Thyroid gland (tissue), 4 donors: ENCODE results near the gene LIMCH1. TPM values are rescaled to one million over a fixed set of nuclear protein-coding genes. Genes with fewer than 3 reads are reported as not detected.

Experiments used
- DNase-seq, 2 donors: peaks; one replicate each; pipeline ENCODE4 v3.0.0-alpha.2; 2019
- H3K27ac ChIP-seq, 3 donors: fragments of 200-600 bp; sonication (generic); 1 replicate in 2 of 3; 2 replicates in 1 of 3; pipeline ENCODE4 v1.5.1; 2016 to 2019; ENCODE audit warnings: mild to moderate bottlenecking in 1 of 3, moderate library complexity in 1 of 3
- H3K27me3 ChIP-seq: fragments of 200-600 bp; sonication (generic); one replicate; pipeline ENCODE4 v1.5.1; 2019
- H3K36me3 ChIP-seq, 2 donors: fragments of 200-600 bp; sonication (generic); one replicate each; pipeline ENCODE4 v1.5.1; 2016 to 2019
- H3K4me1 ChIP-seq, 2 donors: fragments of 200-600 bp; sonication (generic); one replicate each; pipeline ENCODE4 v1.5.1; 2017 to 2019
- H3K4me3 ChIP-seq, 3 donors: fragments of 200-600 bp; sonication (generic); replicated peaks in 1 of 3; 1 replicate in 2 of 3; 2 replicates in 1 of 3; pipeline ENCODE4 v1.5.1; 2016; ENCODE audit warnings: mild to moderate bottlenecking in 1 of 3
- H3K9me3 ChIP-seq: fragments of 200-600 bp; sonication (generic); one replicate; pipeline ENCODE4 v1.5.1; 2017
- POLR2A ChIP-seq, 2 donors: fragments of 450-650 bp; IDR thresholded peaks; one replicate each; pipeline ENCODE4 v1.6.1; 2017; ENCODE audit warnings: antibody characterized with exemption in 2 of 2, mild to moderate bottlenecking in 2 of 2, moderate library complexity in 1 of 2
- WGBS, 2 donors: methylation state at CpG; one replicate each; pipeline ENCODE4 v1.1.5; 2017; 5-methylcytosine and 5-hydroxymethylcytosine counted together
- intact Hi-C: fragments of 100-400 bp; cut with DNase I; formaldehyde crosslinking; loops from one replicate; pipeline ENCODE4 v1.15.1; 2023
- total RNA-seq, 4 donors: library from RNA; depleted of rRNA; stranded (reverse); fragments of >200 nt; gene quantifications; one replicate each; pipeline ENCODE4 v1.2.3, GENCODE V29; 2016
- TF ChIP-seq, protein P1 (sequence below), 6 experiments: fragments of 200-600 bp in 3 of 6; fragments of 450-650 bp in 3 of 6; sonication (generic) in 3 of 6; IDR thresholded peaks; one replicate each; pipeline ENCODE4 v1.5.1; 2016 to 2019; ENCODE audit warnings: antibody characterized with exemption in 6 of 6, mild to moderate bottlenecking in 2 of 6, inconsistent platforms in 1 of 6, moderate library complexity in 1 of 6

The LIMCH1 gene
- total RNA-seq, 4 donors from 2014 or later, result 136 to 267 (median 156) TPM

DNA sequence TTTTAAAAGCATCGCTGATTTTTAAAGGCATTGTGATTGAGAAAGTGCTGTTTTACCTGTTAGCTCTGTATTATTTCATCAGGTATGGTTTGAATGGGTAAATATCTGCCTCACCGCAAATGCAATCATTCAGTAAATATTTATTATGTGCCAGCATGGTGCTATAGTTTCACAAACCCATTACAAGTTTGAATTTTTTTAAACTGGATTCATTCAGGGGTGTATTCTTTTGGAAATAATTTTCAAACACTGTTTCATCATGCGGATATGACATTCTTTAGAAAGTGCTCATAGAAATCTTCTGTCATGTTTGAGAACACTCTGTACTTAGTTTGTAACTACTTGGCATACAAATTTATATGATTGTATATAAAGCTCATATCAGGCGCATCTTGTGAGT, 37.2 kb downstream of the LIMCH1 start:
- peaks cover 0 to 21% of the 10 kb centered on the region in 2 donors for H3K4me1 ChIP-seq
- H3K27ac ChIP-seq, result no peak overlapping the region
- H3K4me3 ChIP-seq, result no peak overlapping the region
- no peak for DNase-seq
- WGBS, 2 donors, result 94 to 98% methylated on average over 4 of the region's 4 CpGs
- TF ChIP-seq, protein P1, sequence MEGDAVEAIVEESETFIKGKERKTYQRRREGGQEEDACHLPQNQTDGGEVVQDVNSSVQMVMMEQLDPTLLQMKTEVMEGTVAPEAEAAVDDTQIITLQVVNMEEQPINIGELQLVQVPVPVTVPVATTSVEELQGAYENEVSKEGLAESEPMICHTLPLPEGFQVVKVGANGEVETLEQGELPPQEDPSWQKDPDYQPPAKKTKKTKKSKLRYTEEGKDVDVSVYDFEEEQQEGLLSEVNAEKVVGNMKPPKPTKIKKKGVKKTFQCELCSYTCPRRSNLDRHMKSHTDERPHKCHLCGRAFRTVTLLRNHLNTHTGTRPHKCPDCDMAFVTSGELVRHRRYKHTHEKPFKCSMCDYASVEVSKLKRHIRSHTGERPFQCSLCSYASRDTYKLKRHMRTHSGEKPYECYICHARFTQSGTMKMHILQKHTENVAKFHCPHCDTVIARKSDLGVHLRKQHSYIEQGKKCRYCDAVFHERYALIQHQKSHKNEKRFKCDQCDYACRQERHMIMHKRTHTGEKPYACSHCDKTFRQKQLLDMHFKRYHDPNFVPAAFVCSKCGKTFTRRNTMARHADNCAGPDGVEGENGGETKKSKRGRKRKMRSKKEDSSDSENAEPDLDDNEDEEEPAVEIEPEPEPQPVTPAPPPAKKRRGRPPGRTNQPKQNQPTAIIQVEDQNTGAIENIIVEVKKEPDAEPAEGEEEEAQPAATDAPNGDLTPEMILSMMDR (IDR thresholded peaks at IDR 0.05), result no peak
- no peak for TF ChIP-seq POLR2A (IDR thresholded peaks at IDR 0.05)
- no peaks in the 10 kb centered on the region for H3K36me3 ChIP-seq
- intact Hi-C loops, result no loop called here
- no peaks in the 10 kb centered on the region for H3K27me3 ChIP-seq
- H3K9me3 ChIP-seq, result no peaks in the 10 kb centered on the region

DNA sequence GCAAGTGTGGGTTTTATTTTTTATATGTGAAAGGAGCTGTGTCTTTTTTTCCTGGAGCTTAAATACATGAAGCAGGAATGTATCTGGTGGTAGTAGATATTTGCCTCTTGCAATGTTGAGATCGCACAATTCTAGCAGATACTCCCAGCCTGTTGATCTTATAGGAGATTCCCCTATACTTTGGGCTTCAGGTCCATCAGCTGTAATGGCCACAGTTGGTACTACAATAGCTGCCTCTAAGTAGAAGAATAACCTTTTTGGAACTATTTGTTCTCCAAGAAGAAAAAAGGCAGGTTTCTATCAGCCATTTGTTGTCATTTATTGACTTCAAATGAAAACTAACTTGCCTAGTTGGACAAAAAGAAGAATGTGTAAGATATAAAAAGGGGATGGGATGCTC, 37.7 kb downstream of the LIMCH1 start:
- 90 to 96% methylated on average over 1 of the region's 1 CpG for WGBS, 2 donors
- no peak for DNase-seq
- TF ChIP-seq, protein P1 (IDR thresholded peaks at IDR 0.05), result no peak
- H3K9me3 ChIP-seq, result no peaks in the 10 kb centered on the region
- H3K4me3 ChIP-seq, result no peak overlapping the region
- H3K4me1 ChIP-seq, result peaks cover 0 to 16% of the 10 kb centered on the region in 2 donors
- H3K36me3 ChIP-seq, result no peaks in the 10 kb centered on the region
- intact Hi-C loops, result no loop called here
- H3K27ac ChIP-seq, result no peak overlapping the region
- H3K27me3 ChIP-seq, result no peaks in the 10 kb centered on the region

DNA sequence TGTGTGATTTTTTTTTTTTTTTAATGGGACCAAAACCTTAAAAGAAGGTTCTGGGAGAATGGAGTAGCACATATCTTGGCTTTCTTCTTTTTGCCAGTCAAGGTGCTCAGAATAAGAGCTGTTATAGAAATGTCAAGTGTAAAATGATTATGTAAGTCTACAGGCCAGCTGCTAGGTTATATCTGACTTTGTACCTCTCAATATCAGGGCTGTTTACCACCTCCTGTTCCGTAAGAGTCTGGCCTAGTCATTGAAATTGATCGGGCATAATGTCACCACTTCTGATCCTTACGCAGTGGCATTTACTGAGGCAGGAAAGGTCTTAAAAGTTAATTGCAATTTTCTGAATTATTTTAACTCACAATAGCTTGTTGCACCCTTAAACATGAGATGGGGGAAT, 41.1 kb downstream of the LIMCH1 start:
- no peaks in the 10 kb centered on the region for H3K36me3 ChIP-seq
- DNase-seq, result no peak
- TF ChIP-seq POLR2A (IDR thresholded peaks at IDR 0.05), result no peak
- TF ChIP-seq, protein P1 (IDR thresholded peaks at IDR 0.05), result no peak
- no peaks in the 10 kb centered on the region for H3K9me3 ChIP-seq
- peaks cover 0 to 20% of the 10 kb centered on the region in 2 donors for H3K4me1 ChIP-seq
- H3K4me3 ChIP-seq, result no peak overlapping the region
- no peaks in the 10 kb centered on the region for H3K27me3 ChIP-seq
- intact Hi-C loops, result no loop called here
- WGBS, 2 donors, result 84 to 90% methylated on average over 3 of the region's 3 CpGs
- H3K27ac ChIP-seq, result no peak overlapping the region

DNA sequence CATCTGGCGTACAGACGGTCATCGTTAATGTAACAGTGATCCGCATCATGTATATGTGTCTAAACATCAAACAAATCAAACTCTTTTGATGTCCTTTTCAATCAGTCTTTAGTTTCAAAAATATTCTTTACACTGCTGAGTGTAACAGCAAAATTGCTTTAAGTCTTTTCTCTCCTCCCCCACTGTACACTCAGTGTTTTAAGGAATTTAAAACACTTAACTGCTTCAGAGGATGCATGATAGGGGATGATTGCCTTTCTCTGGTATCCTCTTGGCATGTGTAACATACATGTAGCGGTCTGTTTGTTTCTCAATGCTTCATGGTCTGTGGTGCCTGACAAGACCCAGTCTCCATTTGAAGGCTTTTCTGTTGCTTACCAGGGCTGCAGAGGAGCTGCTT, 41.6 kb downstream of the LIMCH1 start:
- WGBS, 2 donors, result 92 to 93% methylated on average over 5 of the region's 5 CpGs
- intact Hi-C loops, result no loop called here
- Histone ChIP-seq H3K4me3 (no peak overlapping the region), H3K27me3 (no peaks in the 10 kb centered on the region), H3K27ac (no peak overlapping the region), H3K9me3 (no peaks in the 10 kb centered on the region), H3K36me3 (no peaks in the 10 kb centered on the region), H3K4me1 (peaks cover 0 to 20% of the 10 kb centered on the region in 2 donors)
- TF ChIP-seq, protein P1 (IDR thresholded peaks at IDR 0.05), result no peak
- no peak for TF ChIP-seq POLR2A (IDR thresholded peaks at IDR 0.05)
- no peak for DNase-seq

DNA sequence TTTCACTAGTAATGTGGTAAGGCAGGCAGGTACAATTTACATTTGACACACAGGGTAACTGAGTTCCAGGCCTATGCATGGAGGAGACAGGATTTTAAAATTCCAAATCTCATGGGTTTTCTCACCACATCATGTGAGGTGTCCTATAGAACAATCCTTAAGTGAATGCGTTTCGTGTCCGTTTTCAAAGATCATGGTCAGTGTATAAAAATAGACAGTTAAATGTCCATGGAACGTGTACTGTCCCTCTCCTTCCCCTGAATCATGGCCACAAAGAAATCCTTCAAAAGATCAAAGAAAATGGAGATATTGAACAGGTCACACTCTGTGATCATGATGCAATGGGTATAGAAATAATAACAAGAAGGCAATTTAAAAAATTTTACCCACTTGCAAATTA, 42.0 kb downstream of the LIMCH1 start:
- Histone ChIP-seq H3K27me3 (no peaks in the 10 kb centered on the region), H3K36me3 (no peaks in the 10 kb centered on the region), H3K4me3 (no peak overlapping the region), H3K4me1 (peaks cover 0 to 20% of the 10 kb centered on the region in 2 donors), H3K27ac (no peak overlapping the region), H3K9me3 (no peaks in the 10 kb centered on the region)
- DNase-seq, result no peak
- TF ChIP-seq POLR2A (IDR thresholded peaks at IDR 0.05), result no peak
- TF ChIP-seq, protein P1 (IDR thresholded peaks at IDR 0.05), result no peak
- WGBS, 2 donors, result 92% methylated on average over 4 of the region's 4 CpGs
- intact Hi-C loops, result no loop called here
